Medulla oblongata (tissue), 1 donor: ENCODE measurements around the gene VSIG10L.

Source experiments
- DNase-seq: peaks from one replicate; pipeline ENCODE4 v3.0.0-alpha.2; 2015; ENCODE audit errors: extremely low spot score

The VSIG10L gene

GRCh38 chr19:51317968-51318367 is 24.0 kb downstream of the VSIG10L start:
- DNase-seq, result no peak

- DNase-seq, result no peak
Measured at GRCh38 chr19:51317376-51317775, 24.6 kb downstream of the VSIG10L start.

DNA sequence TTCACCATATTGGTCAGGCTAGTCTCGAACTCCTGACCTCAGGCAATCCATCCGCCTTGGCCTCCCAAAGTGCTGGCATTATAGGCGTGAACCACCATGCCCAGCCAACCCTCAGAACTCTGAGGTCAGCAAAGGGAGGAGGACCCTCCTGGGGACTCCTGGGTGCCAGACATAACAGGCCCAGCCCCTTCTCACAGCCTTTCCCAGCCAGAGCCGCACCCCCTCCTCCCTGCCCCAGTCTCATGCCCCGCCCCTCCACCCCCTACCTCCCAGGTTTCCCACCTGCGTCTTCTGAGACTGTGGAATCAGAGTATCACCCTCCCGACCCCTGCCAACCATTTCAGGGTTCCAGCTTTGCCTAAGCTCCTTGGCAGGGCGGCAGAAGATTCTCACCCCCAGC is 25.3 kb downstream of the VSIG10L start:
- DNase-seq, result no peak

DNA sequence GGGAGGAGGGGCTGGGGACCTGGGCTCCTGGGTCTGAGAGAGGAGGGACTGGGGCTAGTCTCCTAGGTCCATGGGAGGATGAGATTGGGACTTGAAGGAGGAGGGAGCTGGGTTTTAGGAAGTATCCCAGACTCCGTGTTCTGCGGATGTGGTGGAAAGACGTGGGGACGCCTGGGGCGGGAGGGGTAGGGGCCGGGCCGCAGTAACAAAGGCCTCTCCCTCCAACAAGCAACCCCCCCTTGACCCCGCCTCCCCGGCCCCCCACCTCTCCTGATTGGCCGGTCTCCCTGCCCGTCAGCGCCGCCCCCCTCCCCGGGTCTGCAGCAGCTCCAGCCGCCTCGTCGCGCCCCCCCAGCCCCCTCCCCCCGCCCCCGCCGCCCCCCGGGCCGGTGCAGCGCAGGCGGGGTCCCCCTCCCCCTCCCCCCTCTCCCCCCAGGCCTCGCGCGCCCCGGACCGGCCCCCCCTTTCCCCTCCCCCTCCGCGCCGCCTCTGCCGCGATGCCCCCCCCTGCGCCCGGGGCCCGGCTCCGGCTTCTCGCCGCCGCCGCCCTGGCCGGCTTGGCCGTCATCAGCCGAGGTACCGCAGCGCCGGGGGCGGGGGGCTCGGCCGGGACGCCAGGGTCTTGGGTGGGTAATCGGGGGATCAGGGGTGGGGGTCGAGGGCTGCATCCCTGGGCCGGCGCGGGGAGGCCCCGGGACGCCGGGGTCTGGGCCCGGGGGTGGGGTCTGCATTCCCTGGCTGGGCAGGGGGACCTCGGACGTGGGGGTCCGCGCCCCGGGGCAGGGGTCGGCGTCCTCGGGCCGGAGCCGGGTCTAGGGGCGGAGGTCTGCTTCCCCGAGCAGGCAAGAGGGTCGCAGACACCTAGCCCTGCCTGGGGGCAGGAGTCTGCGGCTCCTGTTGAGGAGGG is 30.3 kb downstream of the VSIG10L start, which contains the start of gene IGLON5:
TSS of gene IGLON5 (plus strand) at position 294 of the 907 bp plus-strand sequence. CDS start at position 498, 204 bp downstream.
- DNase-seq, result no peak

- no peak for DNase-seq
Measured at GRCh38 chr19:51305479-51305878, 36.5 kb downstream of the VSIG10L start.

GRCh38 chr19:51301266-51301665 is 40.7 kb downstream of the VSIG10L start:
- DNase-seq, result no peak

GRCh38 chr19:51297406-51297805 is 44.5 kb downstream of the VSIG10L start:
- no peak for DNase-seq

- no peak for DNase-seq
Measured at GRCh38 chr19:51296336-51297093, 45.4 kb downstream of the VSIG10L start.

- no peak for DNase-seq
Measured at GRCh38 chr19:51295382-51296126, 46.4 kb downstream of the VSIG10L start.

- no peak for DNase-seq
Measured at GRCh38 chr19:51294977-51295375, 47.0 kb downstream of the VSIG10L start.

- no peak for DNase-seq
Measured at GRCh38 chr19:51294211-51294976, 47.5 kb downstream of the VSIG10L start.

- no peak for DNase-seq
Measured at GRCh38 chr19:51293571-51294210, 48.2 kb downstream of the VSIG10L start.

GRCh38 chr19:51292971-51293370 is 49.0 kb downstream of the VSIG10L start:
- DNase-seq, result no peak

DNA sequence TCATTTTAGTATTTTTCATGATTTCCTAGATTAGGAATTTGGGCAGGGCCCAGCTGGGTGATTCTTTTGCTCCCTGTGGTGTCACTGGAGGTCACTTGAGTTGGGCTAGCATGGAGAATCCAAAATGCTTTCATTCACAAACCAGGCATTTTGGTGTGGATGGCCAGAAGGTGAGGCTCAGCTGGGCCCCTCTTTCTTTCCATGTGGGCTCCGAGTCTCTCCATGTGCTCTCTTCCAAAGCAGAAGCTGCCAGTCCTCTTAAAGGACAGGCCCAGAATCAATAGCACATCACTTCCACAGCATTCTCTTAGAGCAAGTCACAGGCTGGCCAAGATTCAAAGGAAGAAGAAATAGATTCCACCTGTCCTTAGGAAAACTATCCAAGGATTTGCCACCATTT is 52.3 kb downstream of the VSIG10L start:
- no peak for DNase-seq

GRCh38 chr19:51285682-51286081 is 56.3 kb downstream of the VSIG10L start:
- DNase-seq, result no peak

GRCh38 chr19:51282335-51282734 is 59.6 kb downstream of the VSIG10L start:
- DNase-seq, result no peak
